Gastrocnemius medialis (tissue), 4 donors: ENCODE measurements around the gene FCGR3B.
"Not testable (repeated sequence)": the region's sequence is repeated elsewhere in the genome, so short reads cannot be mapped to it uniquely, and the experiment has no call there.

Experiments used
- POLR2A ChIP-seq, 2 donors: fragments of 450-650 bp; IDR thresholded peaks; one replicate each; pipeline ENCODE4 v1.6.1; 2017; ENCODE audit warnings: antibody characterized with exemption in 2 of 2, mild to moderate bottlenecking in 2 of 2, moderate library complexity in 2 of 2
- TF ChIP-seq, protein P1 (sequence below), 5 experiments: fragments of 450-650 bp in 3 of 5; fragments of 200-600 bp in 2 of 5; sonication (generic) in 2 of 5; IDR thresholded peaks in 4 of 5; conservative IDR thresholded peaks in 1 of 5; 1 replicate in 4 of 5; 2 replicates in 1 of 5; pipeline ENCODE4 v1.5.1; 2016 to 2019; ENCODE audit warnings: antibody characterized with exemption in 5 of 5, mild to moderate bottlenecking in 3 of 5, moderate library complexity in 3 of 5

GRCh38 chr1:161593092-161593755, 37.8 kb downstream of the FCGR3B start:
- TF ChIP-seq POLR2A (IDR thresholded peaks at IDR 0.05), result not testable (repeated sequence)
- TF ChIP-seq, protein P1, sequence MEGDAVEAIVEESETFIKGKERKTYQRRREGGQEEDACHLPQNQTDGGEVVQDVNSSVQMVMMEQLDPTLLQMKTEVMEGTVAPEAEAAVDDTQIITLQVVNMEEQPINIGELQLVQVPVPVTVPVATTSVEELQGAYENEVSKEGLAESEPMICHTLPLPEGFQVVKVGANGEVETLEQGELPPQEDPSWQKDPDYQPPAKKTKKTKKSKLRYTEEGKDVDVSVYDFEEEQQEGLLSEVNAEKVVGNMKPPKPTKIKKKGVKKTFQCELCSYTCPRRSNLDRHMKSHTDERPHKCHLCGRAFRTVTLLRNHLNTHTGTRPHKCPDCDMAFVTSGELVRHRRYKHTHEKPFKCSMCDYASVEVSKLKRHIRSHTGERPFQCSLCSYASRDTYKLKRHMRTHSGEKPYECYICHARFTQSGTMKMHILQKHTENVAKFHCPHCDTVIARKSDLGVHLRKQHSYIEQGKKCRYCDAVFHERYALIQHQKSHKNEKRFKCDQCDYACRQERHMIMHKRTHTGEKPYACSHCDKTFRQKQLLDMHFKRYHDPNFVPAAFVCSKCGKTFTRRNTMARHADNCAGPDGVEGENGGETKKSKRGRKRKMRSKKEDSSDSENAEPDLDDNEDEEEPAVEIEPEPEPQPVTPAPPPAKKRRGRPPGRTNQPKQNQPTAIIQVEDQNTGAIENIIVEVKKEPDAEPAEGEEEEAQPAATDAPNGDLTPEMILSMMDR (IDR thresholded peaks at IDR 0.05 in 4 of 5, conservative IDR thresholded peaks at IDR 0.05 in 1 of 5), result not testable (repeated sequence)
